Trophoblast cell (in vitro differentiated cells and primary cell): ENCODE measurements around the gene CACNB2.

Experiments
- DNase-seq, 2 donors: peaks; one replicate each; pipeline ENCODE4 v3.0.0-alpha.2; 2016
- H2AFZ ChIP-seq: 2 replicates; pipeline ENCODE4 v1.6.1; 2013; ENCODE audit warnings: low read length, moderate library complexity, mild to moderate bottlenecking; ENCODE audit not compliant: insufficient read depth, poor library complexity
- H2AK5ac ChIP-seq: 2 replicates; pipeline ENCODE4 v1.6.1; 2013; ENCODE audit warnings: mild to moderate bottlenecking, low read length
- H2BK120ac ChIP-seq: 2 replicates; pipeline ENCODE4 v1.6.1; 2013; ENCODE audit warnings: low read length, mild to moderate bottlenecking, moderate library complexity; ENCODE audit not compliant: insufficient read depth, poor library complexity
- H2BK12ac ChIP-seq: 2 replicates; pipeline ENCODE4 v1.6.1; 2013; ENCODE audit warnings: mild to moderate bottlenecking, low read length, moderate library complexity
- H2BK5ac ChIP-seq: 2 replicates; pipeline ENCODE4 v1.6.1; 2013; ENCODE audit warnings: low read length, low read depth, moderate library complexity, mild to moderate bottlenecking; ENCODE audit not compliant: poor library complexity
- H3K14ac ChIP-seq: 2 replicates; pipeline ENCODE4 v1.6.1; 2013; ENCODE audit warnings: mild to moderate bottlenecking, low read length
- H3K18ac ChIP-seq: 2 replicates; pipeline ENCODE4 v1.6.1; 2013; ENCODE audit warnings: mild to moderate bottlenecking, low read length
- H3K23ac ChIP-seq: 2 replicates; pipeline ENCODE4 v1.6.1; 2013; ENCODE audit warnings: low read length
- H3K27ac ChIP-seq: 2 replicates; pipeline ENCODE4 v1.5.1; 2013; ENCODE audit warnings: low read depth, mild to moderate bottlenecking, inconsistent platforms, low read length, moderate library complexity
- H3K27me3 ChIP-seq: 2 replicates; pipeline ENCODE4 v1.6.1; 2013; ENCODE audit warnings: inconsistent platforms, mild to moderate bottlenecking, low read length, moderate library complexity; ENCODE audit not compliant: insufficient read depth
- H3K36me3 ChIP-seq, 2 experiments: 1 replicate in 1 of 2; 2 replicates in 1 of 2; pipeline ENCODE4 v1.6.1; 2013; ENCODE audit warnings: low read length in 2 of 2, mild to moderate bottlenecking in 2 of 2, moderate library complexity in 1 of 2; ENCODE audit not compliant: insufficient read depth in 2 of 2, control insufficient read depth in 1 of 2
- H3K4ac ChIP-seq: 2 replicates; pipeline ENCODE4 v1.6.1; 2013; ENCODE audit warnings: low read depth, mild to moderate bottlenecking, low read length, moderate library complexity
- H3K4me1 ChIP-seq, 2 experiments: 1 replicate in 1 of 2; 2 replicates in 1 of 2; pipeline ENCODE4 v1.6.1; 2013; ENCODE audit warnings: low read length in 2 of 2, mild to moderate bottlenecking in 2 of 2, moderate library complexity in 1 of 2; ENCODE audit not compliant: insufficient read depth in 2 of 2, control insufficient read depth in 1 of 2
- H3K4me2 ChIP-seq: 2 replicates; pipeline ENCODE4 v1.6.1; 2013; ENCODE audit warnings: inconsistent platforms, mild to moderate bottlenecking, low read length, moderate library complexity
- H3K4me3 ChIP-seq: 2 replicates; pipeline ENCODE4 v1.5.1; 2013; ENCODE audit warnings: mild to moderate bottlenecking, low read depth, low read length, inconsistent platforms
- H3K79me1 ChIP-seq: one replicate; pipeline ENCODE4 v1.6.1; 2013; ENCODE audit warnings: low read length
- H3K79me2 ChIP-seq: 2 replicates; pipeline ENCODE4 v1.6.1; 2013; ENCODE audit warnings: low read length, mild to moderate bottlenecking; ENCODE audit not compliant: control insufficient read depth, insufficient read depth, poor library complexity
- H3K9ac ChIP-seq: 2 replicates; pipeline ENCODE4 v1.6.1; 2013; ENCODE audit warnings: mild to moderate bottlenecking, low read length
- H3K9me3 ChIP-seq: 2 replicates; pipeline ENCODE4 v1.6.1; 2013; ENCODE audit warnings: low read depth, mild to moderate bottlenecking, control low read depth, inconsistent platforms, low read length; ENCODE audit not compliant: insufficient read depth
- H4K12ac ChIP-seq: 2 replicates; pipeline ENCODE4 v1.6.1; 2013; ENCODE audit warnings: low read depth, mild to moderate bottlenecking, low read length, moderate library complexity
- H4K8ac ChIP-seq: 2 replicates; pipeline ENCODE4 v1.6.1; 2013; ENCODE audit warnings: low read depth, mild to moderate bottlenecking, low read length, moderate library complexity
- H4K91ac ChIP-seq: one replicate; pipeline ENCODE4 v1.6.1; 2013; ENCODE audit warnings: low read depth, mild to moderate bottlenecking, low read length, moderate library complexity
- WGBS: extraction: QIAGEN DNeasy Blood & Tissue Kit; methylation state at CpG from one replicate; pipeline ENCODE4 v1.1.7; 2013; ENCODE audit warnings: missing lambda C conversion rate; ENCODE audit not compliant: insufficient read length, insufficient coverage; ENCODE audit errors: extremely low coverage; 5-methylcytosine and 5-hydroxymethylcytosine counted together

Gene CACNB2

GRCh38 chr10:18261063-18261610, 120.9 kb downstream of the CACNB2 start:
- Histone ChIP-seq H3K23ac (no peak overlapping the region), H4K91ac (no peak overlapping the region), H3K4ac (no peak overlapping the region), H3K27ac (no peak overlapping the region), H3K4me3 (no peak overlapping the region), H3K4me1 (no peaks in the 10 kb centered on the region), H3K79me2 (no peaks in the 10 kb centered on the region), H3K9me3 (no peaks in the 10 kb centered on the region), H2BK120ac (no peak overlapping the region), H3K18ac (no peak overlapping the region), H4K12ac (no peak overlapping the region), H3K4me2 (no peak overlapping the region), H3K14ac (no peak overlapping the region), H2BK5ac (no peak overlapping the region), H3K79me1 (no peaks in the 10 kb centered on the region), H3K36me3 (no peaks in the 10 kb centered on the region), H4K8ac (no peak overlapping the region), H3K27me3 (no peaks in the 10 kb centered on the region), H3K9ac (no peak overlapping the region), H2AFZ (no peak overlapping the region), H2BK12ac (no peak overlapping the region), H2AK5ac (no peak overlapping the region)
- DNase-seq, result peak in 1 of 2 donors; percentile 22
- no CpG with 5 or more reads among the region's 15 CpGs for WGBS

DNA sequence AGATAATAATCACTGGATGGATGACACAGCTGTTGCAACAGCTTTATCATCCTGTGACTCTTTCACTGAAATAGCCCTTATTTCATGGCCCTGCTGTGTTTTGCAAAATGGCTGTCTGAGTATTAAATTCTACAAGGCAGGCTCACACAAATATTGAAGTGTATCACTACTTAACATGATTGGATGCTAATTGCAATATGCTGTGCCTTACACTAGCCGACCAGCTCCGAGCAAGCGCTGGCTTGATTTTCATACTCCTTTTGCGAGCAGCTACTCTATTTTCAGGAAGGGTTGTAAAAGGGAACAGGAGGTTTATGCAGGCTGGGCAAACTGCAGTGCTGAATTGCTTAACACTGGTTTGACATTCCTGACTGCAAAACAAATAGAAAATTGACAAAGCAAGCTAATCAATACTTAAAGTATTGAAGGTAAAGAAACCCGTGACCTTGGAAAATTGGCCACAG, 121.6 kb downstream of the CACNB2 start:
- Histone ChIP-seq H3K23ac (no peak overlapping the region), H3K4me2 (no peak overlapping the region), H3K14ac (no peak overlapping the region), H4K8ac (no peak overlapping the region), H2AFZ (no peak overlapping the region), H3K27me3 (no peaks in the 10 kb centered on the region), H2BK5ac (no peak overlapping the region), H4K12ac (no peak overlapping the region), H2BK12ac (no peak overlapping the region), H3K4me1 (no peaks in the 10 kb centered on the region), H3K79me1 (no peaks in the 10 kb centered on the region), H3K79me2 (no peaks in the 10 kb centered on the region), H3K9ac (no peak overlapping the region), H3K4ac (no peak overlapping the region), H2AK5ac (no peak overlapping the region), H3K9me3 (no peaks in the 10 kb centered on the region), H3K18ac (no peak overlapping the region), H3K4me3 (no peak overlapping the region), H3K36me3 (no peaks in the 10 kb centered on the region), H2BK120ac (no peak overlapping the region), H3K27ac (no peak overlapping the region), H4K91ac (no peak overlapping the region)
- peak in 1 of 2 donors; percentile 42 for DNase-seq
- no CpG with 5 or more reads among the region's 5 CpGs for WGBS

DNA sequence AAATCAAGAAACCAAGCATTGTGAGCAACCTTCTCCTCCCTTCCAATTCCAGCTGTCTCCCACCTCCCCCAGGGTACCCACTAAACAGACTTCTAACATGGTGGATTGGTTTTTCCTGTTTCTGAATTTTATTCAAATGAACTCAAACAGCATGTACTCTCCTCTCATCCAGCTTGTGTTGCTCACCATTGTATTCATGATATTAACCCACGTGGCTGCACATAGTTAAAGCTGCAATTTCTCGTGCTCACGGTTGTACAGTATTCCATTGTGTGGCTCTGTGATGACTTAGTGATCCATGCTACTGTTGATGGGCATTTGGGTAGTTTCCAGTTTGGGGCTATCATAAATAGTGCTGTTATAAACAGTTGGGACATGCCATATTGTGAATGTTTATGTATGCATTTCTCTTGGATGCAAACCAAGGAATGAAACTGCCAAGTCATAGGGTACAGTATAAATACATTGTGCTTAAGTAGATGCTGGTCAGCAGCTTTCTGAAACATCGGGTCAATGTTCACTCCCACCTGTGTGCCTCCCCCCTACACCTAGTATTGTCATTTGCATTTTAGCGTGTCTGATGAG, 124.3 kb downstream of the CACNB2 start:
- H3K4ac ChIP-seq, result no peak overlapping the region
- H2AFZ ChIP-seq, result no peak overlapping the region
- no peak overlapping the region for H3K9ac ChIP-seq
- H3K14ac ChIP-seq, result no peak overlapping the region
- H3K4me1 ChIP-seq, result no peaks in the 10 kb centered on the region
- H3K36me3 ChIP-seq, result no peaks in the 10 kb centered on the region
- no peak overlapping the region for H3K27ac ChIP-seq
- no peak overlapping the region for H2AK5ac ChIP-seq
- H2BK12ac ChIP-seq, result no peak overlapping the region
- no CpG with 5 or more reads among the region's 5 CpGs for WGBS
- no peak overlapping the region for H3K4me3 ChIP-seq
- no peak overlapping the region for H3K23ac ChIP-seq
- no peaks in the 10 kb centered on the region for H3K9me3 ChIP-seq
- no peak overlapping the region for H3K18ac ChIP-seq
- no peaks in the 10 kb centered on the region for H3K27me3 ChIP-seq
- no peak overlapping the region for H4K8ac ChIP-seq
- no peak overlapping the region for H4K91ac ChIP-seq
- DNase-seq, result no peak
- no peaks in the 10 kb centered on the region for H3K79me2 ChIP-seq
- no peak overlapping the region for H2BK5ac ChIP-seq
- no peak overlapping the region for H3K4me2 ChIP-seq
- H4K12ac ChIP-seq, result no peak overlapping the region
- no peaks in the 10 kb centered on the region for H3K79me1 ChIP-seq
- H2BK120ac ChIP-seq, result no peak overlapping the region

- WGBS, result no CpG with 5 or more reads among the region's 3 CpGs
- Histone ChIP-seq H3K14ac (no peak overlapping the region), H3K23ac (no peak overlapping the region)
Measured at GRCh38 chr10:18268005-18268404, 127.8 kb downstream of the CACNB2 start.

More at GRCh38 chr10:18268005-18268404, 127.8 kb downstream of the CACNB2 start:
- H2AFZ ChIP-seq, result no peak overlapping the region
- H3K4me3 ChIP-seq, result no peak overlapping the region
- DNase-seq, result no peak
- no peak overlapping the region for H3K27ac ChIP-seq
- no peak overlapping the region for H3K9ac ChIP-seq
- no peak overlapping the region for H3K18ac ChIP-seq
- no peaks in the 10 kb centered on the region for H3K79me2 ChIP-seq
- H3K4me1 ChIP-seq, result no peaks in the 10 kb centered on the region
- H4K12ac ChIP-seq, result no peak overlapping the region
- H2BK12ac ChIP-seq, result no peak overlapping the region
- no peak overlapping the region for H3K4ac ChIP-seq
- H4K91ac ChIP-seq, result no peak overlapping the region
- H3K9me3 ChIP-seq, result no peaks in the 10 kb centered on the region
- H3K79me1 ChIP-seq, result no peaks in the 10 kb centered on the region
- H2BK5ac ChIP-seq, result no peak overlapping the region
- H3K4me2 ChIP-seq, result no peak overlapping the region
- no peaks in the 10 kb centered on the region for H3K36me3 ChIP-seq
- no peak overlapping the region for H2AK5ac ChIP-seq
- no peak overlapping the region for H2BK120ac ChIP-seq
- no peak overlapping the region for H4K8ac ChIP-seq
- no peaks in the 10 kb centered on the region for H3K27me3 ChIP-seq
